PC-9 (cell line): Measurements from ENCODE around the gene BEX4. TPM values are rescaled to one million over a fixed set of nuclear protein-coding genes. Genes with fewer than 3 reads are reported as not detected.

ENCODE experiments used
- BruUV-seq: library from RNA; stranded (reverse); fragments of 400-500 nt; replicated peaks from 2 replicates; lab custom pipeline; 2021; lab: Mats Ljungman, UMichigan
- CTCF ChIA-PET: fragments of 300-600 bp; sonication (Branson Sonifier 250); formaldehyde crosslinking; loops from one replicate; lab custom pipeline; 2022; ENCODE audit warnings: antibody characterized with exemption; lab: Charles Lee
- POLR2A ChIA-PET: fragments of 300-600 bp; sonication (Branson Sonifier 250); formaldehyde crosslinking; loops from one replicate; lab custom pipeline; 2022; ENCODE audit warnings: antibody characterized with exemption; ENCODE audit not compliant: unreplicated experiment; lab: Charles Lee
- DNase-seq, 2 experiments: peaks; one replicate each; pipeline versions ENCODE4 v3.0.0 to v3.0.0-alpha.2; 2015 to 2022; ENCODE audit warnings: mixed read lengths in 1 of 2
- H2AFZ ChIP-seq: fragments of 200-600 bp; sonication (generic); 2 replicates; pipeline ENCODE4 v1.8.1; 2017; ENCODE audit warnings: antibody characterized with exemption
- H3F3A ChIP-seq: fragments of 200-600 bp; sonication (generic); 2 replicates; pipeline ENCODE4 v1.8.1; 2017; ENCODE audit warnings: antibody characterized with exemption, mild to moderate bottlenecking, low read depth; ENCODE audit not compliant: insufficient read depth
- H3K27ac ChIP-seq: fragments of 200-600 bp; sonication (generic); 2 replicates; pipeline ENCODE4 v1.6.1; 2016; ENCODE audit warnings: mixed run types
- H3K27me3 ChIP-seq: fragments of 200-600 bp; sonication (generic); 2 replicates; pipeline ENCODE4 v1.6.1; 2016; ENCODE audit warnings: low read depth, mixed run types; ENCODE audit not compliant: insufficient read depth
- H3K36me3 ChIP-seq: fragments of 200-600 bp; sonication (generic); 2 replicates; pipeline ENCODE4 v1.6.1; 2016; ENCODE audit warnings: low read depth, mixed run types
- H3K4me1 ChIP-seq: fragments of 200-600 bp; sonication (generic); replicated peaks from 2 replicates; pipeline ENCODE4 v1.6.1; 2016; ENCODE audit warnings: mixed run types; ENCODE audit not compliant: insufficient read depth
- H3K4me2 ChIP-seq: fragments of 200-600 bp; sonication (generic); 2 replicates; pipeline ENCODE4 v1.6.1; 2017; ENCODE audit warnings: mixed run types
- H3K4me3 ChIP-seq: fragments of 200-600 bp; sonication (generic); 2 replicates; pipeline ENCODE4 v1.6.1; 2016; ENCODE audit warnings: mixed run types
- H3K79me2 ChIP-seq: fragments of 200-600 bp; sonication (generic); 2 replicates; pipeline ENCODE4 v1.6.1; 2017; ENCODE audit warnings: low read depth, mixed run types
- H3K9me2 ChIP-seq: fragments of 200-600 bp; sonication (generic); 2 replicates; pipeline ENCODE4 v1.8.1; 2017; ENCODE audit warnings: mild to moderate bottlenecking; ENCODE audit not compliant: insufficient read depth
- H3K9me3 ChIP-seq: fragments of 200-600 bp; sonication (generic); 2 replicates; pipeline ENCODE4 v1.8.1; 2016; ENCODE audit warnings: low read depth; ENCODE audit not compliant: insufficient read depth
- H4K20me1 ChIP-seq: fragments of 200-600 bp; sonication (generic); 2 replicates; pipeline ENCODE4 v1.8.1; 2017; ENCODE audit not compliant: insufficient read depth
- EZH2 ChIP-seq: fragments of 200-600 bp; sonication (generic); IDR thresholded peaks from 2 replicates; pipeline ENCODE4 v1.8.0; 2017; ENCODE audit warnings: antibody characterized with exemption, low read depth
- intact Hi-C: fragments of 100-400 bp; cut with micrococcal nuclease; formaldehyde crosslinking; loops from one replicate; pipeline ENCODE4 v1.10.0; 2022; ENCODE audit not compliant: unreplicated experiment
- total RNA-seq: library from RNA; stranded (reverse); gene quantifications from 2 replicates; pipeline ENCODE4 v1.2.3, GENCODE V29; 2021
- TF ChIP-seq, protein P1 (sequence below): fragments of 200-600 bp; sonication (generic); conservative IDR thresholded peaks from 2 replicates; pipeline ENCODE4 v1.6.1; 2017; ENCODE audit warnings: mixed run types, antibody characterized with exemption, mild to moderate bottlenecking, moderate library complexity

BEX4 gene
- total RNA-seq, 1 experiment from 2014 or later = 1.0 TPM

DNA sequence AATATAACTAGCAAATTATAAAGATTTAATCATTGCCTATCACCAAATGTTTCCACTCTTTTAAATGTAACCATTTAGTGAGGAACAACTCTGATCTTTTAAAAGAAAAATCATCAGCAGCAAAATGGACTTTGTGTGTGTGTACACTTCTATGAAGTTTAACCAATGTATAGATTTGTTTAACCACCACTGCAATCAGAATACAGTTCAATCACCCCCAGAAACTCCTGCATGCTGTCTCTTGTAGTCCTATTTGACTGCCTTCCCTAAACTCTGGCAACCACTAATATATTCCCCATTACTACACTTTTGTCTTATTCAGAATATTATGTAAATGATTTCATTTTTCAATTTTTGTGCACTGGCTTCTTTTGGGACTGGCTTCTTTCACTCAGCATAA, 41.7 kb downstream of the BEX4 start:
- Histone ChIP-seq H3K36me3 (no peaks in the 10 kb centered on the region), H3K27ac (no peak overlapping the region), H3K79me2 (0 out of 2 replicates have a peak, but pooled peaks cover 3% of the 10 kb centered on the region), H3K4me3 (no peak overlapping the region), H3K9me3 (no peaks in the 10 kb centered on the region), H3K4me2 (no peak overlapping the region), H4K20me1 (no peaks in the 10 kb centered on the region), H3K27me3 (no peaks in the 10 kb centered on the region), H3F3A (no peaks in the 10 kb centered on the region), H2AFZ (no peak overlapping the region), H3K9me2 (no peaks in the 10 kb centered on the region), H3K4me1 (no peaks in the 10 kb centered on the region)
- POLR2A ChIA-PET = no interaction called here
- intact Hi-C loops = no loop called here
- CTCF ChIA-PET = no interaction called here
- no TSS peak for BruUV-seq
- no peak for TF ChIP-seq EZH2
- TF ChIP-seq, protein P1, sequence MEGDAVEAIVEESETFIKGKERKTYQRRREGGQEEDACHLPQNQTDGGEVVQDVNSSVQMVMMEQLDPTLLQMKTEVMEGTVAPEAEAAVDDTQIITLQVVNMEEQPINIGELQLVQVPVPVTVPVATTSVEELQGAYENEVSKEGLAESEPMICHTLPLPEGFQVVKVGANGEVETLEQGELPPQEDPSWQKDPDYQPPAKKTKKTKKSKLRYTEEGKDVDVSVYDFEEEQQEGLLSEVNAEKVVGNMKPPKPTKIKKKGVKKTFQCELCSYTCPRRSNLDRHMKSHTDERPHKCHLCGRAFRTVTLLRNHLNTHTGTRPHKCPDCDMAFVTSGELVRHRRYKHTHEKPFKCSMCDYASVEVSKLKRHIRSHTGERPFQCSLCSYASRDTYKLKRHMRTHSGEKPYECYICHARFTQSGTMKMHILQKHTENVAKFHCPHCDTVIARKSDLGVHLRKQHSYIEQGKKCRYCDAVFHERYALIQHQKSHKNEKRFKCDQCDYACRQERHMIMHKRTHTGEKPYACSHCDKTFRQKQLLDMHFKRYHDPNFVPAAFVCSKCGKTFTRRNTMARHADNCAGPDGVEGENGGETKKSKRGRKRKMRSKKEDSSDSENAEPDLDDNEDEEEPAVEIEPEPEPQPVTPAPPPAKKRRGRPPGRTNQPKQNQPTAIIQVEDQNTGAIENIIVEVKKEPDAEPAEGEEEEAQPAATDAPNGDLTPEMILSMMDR = no peak
- DNase-seq = no peak

DNA sequence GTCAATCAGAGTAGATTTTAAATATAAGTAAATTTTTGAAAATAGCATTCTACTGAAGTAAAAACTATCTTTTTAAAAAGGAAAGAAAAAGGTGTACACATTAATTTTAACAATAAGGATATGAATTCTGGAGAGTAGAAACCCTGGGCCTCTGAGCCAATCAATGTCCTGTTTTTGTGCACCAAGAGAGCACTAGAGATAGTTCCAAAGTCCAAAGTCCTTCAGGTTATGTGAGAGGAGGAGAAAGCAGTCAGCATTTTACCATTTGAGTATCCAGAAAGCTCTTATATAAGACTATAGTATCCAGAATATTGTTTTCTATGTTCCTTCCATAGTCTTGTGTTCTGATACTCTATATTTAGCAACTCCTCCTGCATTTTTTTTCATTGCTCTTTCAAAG, 43.4 kb downstream of the BEX4 start:
- Histone ChIP-seq H3F3A (no peaks in the 10 kb centered on the region), H2AFZ (no peak overlapping the region), H3K27me3 (no peaks in the 10 kb centered on the region), H3K4me2 (no peak overlapping the region), H4K20me1 (no peaks in the 10 kb centered on the region), H3K27ac (no peak overlapping the region), H3K4me3 (no peak overlapping the region), H3K9me2 (no peaks in the 10 kb centered on the region), H3K79me2 (0 out of 2 replicates have a peak, but pooled peaks cover 3% of the 10 kb centered on the region), H3K4me1 (no peaks in the 10 kb centered on the region), H3K36me3 (no peaks in the 10 kb centered on the region), H3K9me3 (no peaks in the 10 kb centered on the region)
- ChIA-PET CTCF (no interaction called here), POLR2A (interaction anchor here (0.7 kb wide), 1 partner anchor 110 kb away, joined by 4 read pairs; no protein-coding TSS in a partner anchor)
- TF ChIP-seq EZH2 = no peak
- TF ChIP-seq, protein P1 = no peak
- DNase-seq = no peak
- intact Hi-C loops = no loop called here
- BruUV-seq = no TSS peak

Other genes starting within 250 kb of the BEX4 start
- not detected in 2 replicates for gene BEX1, start 150.9 kb upstream of the BEX4 start, total RNA-seq
- not detected in 2 replicates for gene NXF3, start 122.0 kb upstream of the BEX4 start, total RNA-seq
- 31.5 and 34.4 TPM in 2 replicates for gene TCEAL8, start 40.0 kb downstream of the BEX4 start, total RNA-seq
- gene TCEAL5, start 61.6 kb downstream of the BEX4 start, total RNA-seq = not detected in 2 replicates
- gene BEX2, start 95.9 kb downstream of the BEX4 start, total RNA-seq = 4.7 and 6.9 TPM in 2 replicates
- not detected in 2 replicates for gene TCEAL7, start 115.1 kb downstream of the BEX4 start, total RNA-seq
- gene TCEAL9, start 141.4 kb downstream of the BEX4 start, total RNA-seq = 44.4 and 57.1 TPM in 2 replicates
- gene BEX3, start 161.4 kb downstream of the BEX4 start, total RNA-seq = 120 and 130 TPM in 2 replicates